OCI-LY1 (cell line): Measurements from ENCODE around the gene CCDC92.

Experiments
- H2AFZ ChIP-seq: fragments of 200-600 bp; sonication (generic), shearing (Covaris generic); 2 replicates; pipeline ENCODE4 v1.6.0; 2014; ENCODE audit warnings: antibody characterized with exemption, mild to moderate bottlenecking, low read length
- H3F3A ChIP-seq: fragments of 200-600 bp; sonication (generic), shearing (Covaris generic); 2 replicates; pipeline ENCODE4 v1.6.0; 2014; ENCODE audit warnings: mild to moderate bottlenecking, antibody characterized with exemption, low read length, moderate library complexity; ENCODE audit not compliant: insufficient read depth
- H3K27ac ChIP-seq: fragments of 200-600 bp; sonication (generic); 2 replicates; pipeline ENCODE4 v1.5.1; 2014; ENCODE audit warnings: low read length, mixed run types, mild to moderate bottlenecking, low read depth; ENCODE audit not compliant: poor library complexity, severe bottlenecking
- H3K27me3 ChIP-seq: fragments of 200-600 bp; sonication (generic); 2 replicates; pipeline ENCODE4 v1.6.0; 2014; ENCODE audit warnings: antibody characterized with exemption, mild to moderate bottlenecking, low read length, moderate library complexity; ENCODE audit not compliant: insufficient read depth
- H3K36me3 ChIP-seq: fragments of 200-600 bp; sonication (generic); 2 replicates; pipeline ENCODE4 v1.6.1; 2014; ENCODE audit warnings: mild to moderate bottlenecking, antibody characterized with exemption, low read length, moderate library complexity, mixed read lengths; ENCODE audit not compliant: insufficient read depth
- H3K4me1 ChIP-seq: fragments of 200-600 bp; sonication (generic); 2 replicates; pipeline ENCODE4 v1.5.1; 2014; ENCODE audit warnings: mild to moderate bottlenecking, low read length, moderate library complexity; ENCODE audit not compliant: insufficient read depth, severe bottlenecking
- H3K4me2 ChIP-seq: fragments of 200-600 bp; sonication (generic), shearing (Covaris generic); 2 replicates; pipeline ENCODE4 v1.6.1; 2014; ENCODE audit warnings: low read length
- H3K4me3 ChIP-seq: fragments of 200-600 bp; sonication (generic); 2 replicates; pipeline ENCODE4 v1.5.1; 2014; ENCODE audit warnings: low read length, low read depth, mild to moderate bottlenecking, mixed read lengths; ENCODE audit not compliant: poor library complexity, severe bottlenecking
- H3K79me2 ChIP-seq: fragments of 200-600 bp; shearing (Covaris generic); 2 replicates; pipeline ENCODE4 v1.6.1; 2016; ENCODE audit warnings: mixed run types, low read length, mixed read lengths; ENCODE audit not compliant: insufficient read depth
- H3K9ac ChIP-seq: fragments of 200-600 bp; sonication (generic), shearing (Covaris generic); 2 replicates; pipeline ENCODE4 v1.6.1; 2014; ENCODE audit warnings: mild to moderate bottlenecking, low read length, mixed read lengths
- H3K9me2 ChIP-seq: fragments of 200-600 bp; sonication (generic), shearing (Covaris generic); 2 replicates; pipeline ENCODE4 v1.6.1; 2014; ENCODE audit warnings: low read depth, mild to moderate bottlenecking, low read length, mixed read lengths
- H3K9me3 ChIP-seq: fragments of 200-600 bp; shearing (Covaris generic); 2 replicates; pipeline ENCODE4 v1.6.1; 2014; ENCODE audit warnings: low read length, mixed read lengths
- H4K20me1 ChIP-seq: fragments of 200-600 bp; sonication (generic), shearing (Covaris generic); 2 replicates; pipeline ENCODE4 v1.6.0; 2016; ENCODE audit warnings: mild to moderate bottlenecking, low read length; ENCODE audit not compliant: insufficient read depth
- CTCF ChIP-seq: fragments of 200-600 bp; sonication (generic), shearing (Covaris generic); IDR thresholded peaks from 2 replicates; pipeline ENCODE4 v1.5.1; 2017; ENCODE audit warnings: mild to moderate bottlenecking, antibody characterized with exemption, low read length, moderate library complexity, mixed read lengths
- EZH2 ChIP-seq: fragments of 200-600 bp; sonication (generic), shearing (Covaris generic); IDR thresholded peaks from 2 replicates; pipeline ENCODE4 v1.8.0; 2017; ENCODE audit warnings: borderline replicate concordance, mixed run types, mild to moderate bottlenecking, antibody characterized with exemption, low read length, moderate library complexity, mixed read lengths

Gene CCDC92

GRCh38 chr12:123957196-123957595 is 15.4 kb downstream of the CCDC92 start:
- Histone ChIP-seq H3K4me2 (no peak overlapping the region), H4K20me1 (no peaks in the 10 kb centered on the region), H3K4me3 (no peak overlapping the region), H3K4me1 (no peaks in the 10 kb centered on the region), H3K79me2 (no peaks in the 10 kb centered on the region), H3F3A (no peaks in the 10 kb centered on the region), H3K27me3 (no peaks in the 10 kb centered on the region; the same call in 1 of the 2 replicates), H3K27ac (no peak overlapping the region), H3K36me3 (no peaks in the 10 kb centered on the region), H3K9me2 (no peaks in the 10 kb centered on the region), H3K9me3 (no peaks in the 10 kb centered on the region), H2AFZ (no peak overlapping the region), H3K9ac (no peak overlapping the region)
- TF ChIP-seq CTCF = no peak
- no peak for TF ChIP-seq EZH2

GRCh38 chr12:123956249-123956648 is 16.4 kb downstream of the CCDC92 start:
- no peak overlapping the region for H3K4me2 ChIP-seq
- H3K4me1 ChIP-seq = no peaks in the 10 kb centered on the region
- H3K27ac ChIP-seq = no peak overlapping the region
- H2AFZ ChIP-seq = no peak overlapping the region
- no peak overlapping the region for H3K9ac ChIP-seq
- H4K20me1 ChIP-seq = no peaks in the 10 kb centered on the region
- no peaks in the 10 kb centered on the region for H3K79me2 ChIP-seq
- H3K36me3 ChIP-seq = no peaks in the 10 kb centered on the region
- H3K9me2 ChIP-seq = no peaks in the 10 kb centered on the region
- no peaks in the 10 kb centered on the region; the same call in 1 of the 2 replicates for H3K27me3 ChIP-seq
- no peaks in the 10 kb centered on the region for H3F3A ChIP-seq
- no peaks in the 10 kb centered on the region for H3K9me3 ChIP-seq
- no peak overlapping the region for H3K4me3 ChIP-seq
- TF ChIP-seq CTCF (no peak), EZH2 (no peak)

- no peaks in the 10 kb centered on the region for H3K4me1 ChIP-seq
- no peaks in the 10 kb centered on the region for H3K9me2 ChIP-seq
- H3K27me3 ChIP-seq = no peaks in the 10 kb centered on the region
- no peaks in the 10 kb centered on the region for H3K9me3 ChIP-seq
- H3K79me2 ChIP-seq = no peaks in the 10 kb centered on the region
- no peak overlapping the region for H3K27ac ChIP-seq
- no peaks in the 10 kb centered on the region for H3F3A ChIP-seq
- H2AFZ ChIP-seq = no peak overlapping the region
- H3K4me2 ChIP-seq = no peak overlapping the region
- no peak overlapping the region for H3K4me3 ChIP-seq
- H3K9ac ChIP-seq = no peak overlapping the region
- H3K36me3 ChIP-seq = no peaks in the 10 kb centered on the region
- no peaks in the 10 kb centered on the region for H4K20me1 ChIP-seq
- no peak for TF ChIP-seq EZH2
- no peak for TF ChIP-seq CTCF
Measured at GRCh38 chr12:123954647-123955350, 17.8 kb downstream of the CCDC92 start.
